ENCODE results near the gene TPRN.

DNA sequence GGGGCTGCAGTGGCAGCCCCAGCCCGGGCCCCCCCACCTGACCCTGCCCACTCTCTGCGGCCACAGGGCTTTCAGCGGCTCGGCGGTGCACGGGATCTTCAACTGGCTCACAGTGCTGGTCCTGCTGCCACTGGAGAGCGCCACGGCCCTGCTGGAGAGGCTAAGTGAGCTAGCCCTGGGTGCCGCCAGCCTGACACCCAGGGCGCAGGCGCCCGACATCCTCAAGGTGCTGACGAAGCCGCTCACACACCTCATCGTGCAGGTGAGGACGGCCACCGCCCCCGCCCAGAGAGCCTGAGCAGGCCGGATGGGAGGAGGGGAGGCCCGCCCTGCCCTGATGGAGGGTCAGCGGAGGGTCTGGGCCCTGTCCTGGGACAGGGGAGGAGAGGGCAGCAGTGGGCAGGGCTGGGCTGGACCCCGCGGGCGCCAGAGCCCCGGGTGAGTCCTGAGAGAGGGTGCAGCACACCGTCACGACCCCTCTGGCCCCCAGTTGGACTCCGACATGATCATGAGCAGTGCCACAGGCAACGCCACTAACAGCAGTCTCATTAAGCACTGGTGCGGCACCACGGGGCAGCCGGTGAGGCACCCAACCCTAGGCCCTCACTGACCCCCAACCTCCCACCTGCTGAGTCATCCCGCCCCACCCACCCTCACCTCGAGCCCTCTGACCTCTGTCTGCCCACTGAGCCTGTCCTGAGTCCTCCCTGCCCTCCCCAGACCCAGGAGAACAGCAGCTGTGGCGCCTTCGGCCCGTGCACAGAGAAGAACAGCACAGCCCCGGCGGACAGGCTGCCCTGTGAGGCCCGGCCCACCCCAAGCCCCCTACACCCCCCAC, 32.8 kb upstream of the TPRN start:
- TF ChIP-seq EP300 (IDR thresholded peaks at IDR 0.05), result no peak
- TF ChIP-seq CTCF (IDR thresholded peaks at IDR 0.05), result no peak
- TF ChIP-seq POLR2A (IDR thresholded peaks at IDR 0.05), result no peak
